Neural crest cell (in vitro differentiated cells): Measurements from ENCODE around the gene PHIP. TPM values are rescaled to one million over a fixed set of nuclear protein-coding genes. Genes with fewer than 3 reads are reported as not detected.

Experiments used
- DNase-seq: peaks from one replicate; pipeline ENCODE4 v3.0.0; 2021; ENCODE audit warnings: low read depth, mixed read lengths, low spot score
- H3K27ac Mint-ChIP-seq: one replicate; pipeline ENCODE4 v1.8.0; 2021; ENCODE audit warnings: mild to moderate bottlenecking, mixed read lengths; ENCODE audit not compliant: unreplicated experiment
- H3K27me3 Mint-ChIP-seq: 2 replicates; pipeline ENCODE4 v1.8.0; 2021; ENCODE audit warnings: low read depth, mild to moderate bottlenecking, mixed read lengths
- H3K36me3 Mint-ChIP-seq: 2 replicates; pipeline ENCODE4 v1.8.0; 2021; ENCODE audit warnings: low read depth, mild to moderate bottlenecking, mixed read lengths
- H3K4me1 Mint-ChIP-seq: 2 replicates; pipeline ENCODE4 v1.8.0; 2021; ENCODE audit warnings: mixed read lengths
- H3K4me3 Mint-ChIP-seq: one replicate; pipeline ENCODE4 v1.8.0; 2021; ENCODE audit warnings: mild to moderate bottlenecking, mixed read lengths
- H3K9me3 Mint-ChIP-seq: 2 replicates; pipeline ENCODE4 v1.8.0; 2021; ENCODE audit warnings: mixed read lengths
- CTCF ChIP-seq: fragments of 200-600 bp; sonication (generic); conservative IDR thresholded peaks from 2 replicates; pipeline ENCODE4 v1.5.0; 2021; ENCODE audit warnings: antibody characterized with exemption, mild to moderate bottlenecking
- total RNA-seq: library from RNA; stranded (reverse); gene quantifications from 2 replicates; pipeline ENCODE4 v1.2.1, GENCODE V29; 2021

Gene PHIP
- total RNA-seq, 1 donor from 2014 or later = 50.0 TPM

DNA sequence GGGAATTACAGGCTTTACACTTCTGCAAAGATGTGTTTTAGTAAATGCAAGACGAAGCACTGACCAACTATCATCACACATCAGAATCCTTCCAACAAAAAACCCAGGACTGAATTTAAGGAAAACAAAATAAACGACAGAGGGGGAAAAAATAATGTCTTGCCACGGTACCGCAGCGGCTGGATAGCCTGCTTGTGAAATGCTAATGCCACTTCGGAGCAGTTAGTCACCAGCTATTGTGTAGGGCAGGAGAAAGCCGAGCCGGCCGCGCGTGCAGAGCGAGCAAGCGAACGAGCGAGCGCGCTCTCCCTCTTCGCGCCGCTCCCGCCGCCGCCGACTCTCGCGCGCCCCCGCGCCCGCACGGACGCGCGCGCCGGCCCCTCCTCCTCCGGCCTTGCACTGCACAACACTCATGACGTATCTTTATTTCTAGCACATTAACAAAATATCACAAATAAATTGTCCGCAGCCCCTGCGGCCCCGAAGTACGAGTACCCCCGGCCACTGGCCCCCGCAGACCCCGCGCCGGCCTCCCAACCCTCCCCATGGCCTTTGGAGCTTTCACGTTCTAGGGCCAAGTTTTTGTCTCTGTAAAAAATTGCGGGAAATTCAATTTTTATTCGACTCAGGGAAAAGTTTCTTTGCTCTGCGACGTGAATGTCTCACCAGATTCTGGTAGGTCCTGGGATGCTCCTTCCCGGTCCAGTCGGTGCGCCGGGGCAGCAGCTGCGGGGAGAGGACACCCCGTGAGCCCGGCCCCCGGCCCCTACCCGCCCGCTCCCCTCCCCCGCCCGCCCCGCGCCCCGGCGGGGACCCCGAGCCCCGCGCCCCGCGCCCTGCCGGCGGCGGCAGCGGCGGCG lies 1.0 kb downstream of the PHIP start:
- TF ChIP-seq CTCF = no peak
- Mint-ChIP-seq H3K4me3 (peak overlapping the region; percentile 94), H3K27me3 (peaks cover 5% of the 10 kb centered on the region), H3K36me3 (peaks cover 2% of the 10 kb centered on the region), H3K27ac (peak overlapping the region; percentile 95), H3K4me1 (peaks cover 53% of the 10 kb centered on the region), H3K9me3 (no peaks in the 10 kb centered on the region)
- peak; percentile 77 for DNase-seq

DNA sequence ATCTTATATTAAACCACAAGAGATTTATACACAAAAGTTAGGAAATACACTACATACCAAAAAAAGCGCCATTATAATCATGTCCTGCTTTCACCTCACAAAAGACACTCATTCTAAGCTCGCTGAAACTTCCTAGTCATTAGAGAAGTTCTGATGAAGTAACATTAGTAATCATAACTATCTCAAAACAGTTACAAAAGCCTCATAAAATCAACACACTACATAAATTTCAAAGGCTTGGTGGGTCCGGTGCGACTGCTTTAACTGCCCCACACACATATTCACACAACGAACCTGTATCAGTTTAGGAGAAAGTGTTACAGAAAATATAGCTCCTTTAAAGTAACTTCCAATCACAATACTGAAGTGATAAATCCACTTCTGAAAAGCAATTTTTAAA lies 1.9 kb downstream of the PHIP start:
- no peak for TF ChIP-seq CTCF
- peak overlapping the region; percentile 94 for H3K4me3 Mint-ChIP-seq
- peaks cover 49% of the 10 kb centered on the region for H3K4me1 Mint-ChIP-seq
- H3K36me3 Mint-ChIP-seq = peaks cover 2% of the 10 kb centered on the region
- H3K27ac Mint-ChIP-seq = peak overlapping the region; percentile 76
- no peak for DNase-seq
- H3K9me3 Mint-ChIP-seq = no peaks in the 10 kb centered on the region
- H3K27me3 Mint-ChIP-seq = peaks cover 5% of the 10 kb centered on the region

- H3K4me3 Mint-ChIP-seq = peak overlapping the region; percentile 65
- H3K36me3 Mint-ChIP-seq = peaks cover 2% of the 10 kb centered on the region
- no peak for TF ChIP-seq CTCF
- H3K27me3 Mint-ChIP-seq = peaks cover 5% of the 10 kb centered on the region
- no peaks in the 10 kb centered on the region for H3K9me3 Mint-ChIP-seq
- peaks cover 41% of the 10 kb centered on the region for H3K4me1 Mint-ChIP-seq
- no peak overlapping the region for H3K27ac Mint-ChIP-seq
- DNase-seq = no peak
Measured at GRCh38 chr6:79073888-79074287, 4.2 kb downstream of the PHIP start.

- H3K27me3 Mint-ChIP-seq = no peaks in the 10 kb centered on the region
- H3K9me3 Mint-ChIP-seq = no peaks in the 10 kb centered on the region
- no peak for TF ChIP-seq CTCF
- peaks cover 38% of the 10 kb centered on the region for H3K4me1 Mint-ChIP-seq
- H3K4me3 Mint-ChIP-seq = no peak overlapping the region
- H3K36me3 Mint-ChIP-seq = peaks cover 2% of the 10 kb centered on the region
- DNase-seq = no peak
- no peak overlapping the region for H3K27ac Mint-ChIP-seq
Measured at GRCh38 chr6:79072640-79073181, 5.3 kb downstream of the PHIP start.

DNA sequence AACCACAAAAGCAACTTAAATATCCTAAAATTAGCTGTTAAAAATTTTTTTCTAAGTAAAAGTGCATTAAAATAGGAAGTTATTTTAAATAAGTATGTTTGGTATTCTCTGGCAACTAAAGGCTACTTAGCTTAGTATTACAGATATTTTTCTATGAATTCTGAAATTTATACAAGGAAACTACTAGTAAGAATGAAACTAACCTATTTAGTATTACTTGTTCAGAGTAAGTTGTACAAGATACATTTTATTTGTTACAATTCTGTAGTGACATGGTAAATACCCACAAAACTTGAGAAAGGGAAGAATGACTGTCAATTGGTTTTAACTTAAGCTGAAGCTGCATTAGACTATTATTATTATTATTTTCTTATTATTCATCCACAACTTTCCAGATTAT lies 6.5 kb downstream of the PHIP start:
- H3K27me3 Mint-ChIP-seq = no peaks in the 10 kb centered on the region
- peaks cover 42% of the 10 kb centered on the region for H3K4me1 Mint-ChIP-seq
- H3K27ac Mint-ChIP-seq = no peak overlapping the region
- DNase-seq = no peak
- TF ChIP-seq CTCF = no peak
- H3K9me3 Mint-ChIP-seq = no peaks in the 10 kb centered on the region
- peaks cover 4% of the 10 kb centered on the region for H3K36me3 Mint-ChIP-seq
- no peak overlapping the region for H3K4me3 Mint-ChIP-seq
